HepG2 (cell line): ENCODE measurements around the gene TPPP3. TPM values are rescaled to one million over a fixed set of nuclear protein-coding genes. Genes with fewer than 3 reads are reported as not detected.

Source experiments
- ATAC-seq: fragments of 200-7000 bp; cut with Tn5 transposase; 3 replicates; pipeline ENCODE4 v1.9.1; 2020; ENCODE audit warnings: mild to moderate bottlenecking, moderate library complexity
- BruUV-seq: library from RNA; stranded (reverse); fragments of 400-500 nt; replicated peaks from 2 replicates; lab custom pipeline; 2021; lab: Mats Ljungman, UMichigan
- CTCF ChIA-PET: fragments of 300-600 bp; formaldehyde crosslinking; extraction: SDS; loops from one replicate; lab custom pipeline; 2021; ENCODE audit warnings: low total read pairs, inconsistent platforms, low intra/inter-chr PET ratio; lab: Yijun Ruan, JAX
- POLR2A ChIA-PET: fragments of 350-600 bp; sonication (Branson Sonifier 250); formaldehyde crosslinking; loops from one replicate; lab custom pipeline; 2020; ENCODE audit warnings: antibody characterized with exemption, inconsistent platforms; lab: Yijun Ruan, JAX
- DNase-seq: peaks from one replicate; pipeline ENCODE4 v3.0.0-alpha.2; 2015; ENCODE audit warnings: low spot score
- FAIRE-seq: peaks from 3 replicates; lab custom pipeline; 2011; peaks lifted over from hg19 to GRCh38; lab: Jason Lieb, UNC
- H2AFZ ChIP-seq: one replicate; pipeline ENCODE4 v1.6.1; 2011; ENCODE audit warnings: low read length, inconsistent platforms
- H3K27ac ChIP-seq: fragments of 300-600 bp; 3 replicates; pipeline ENCODE4 v1.8.0; 2011; ENCODE audit warnings: mixed run types, mild to moderate bottlenecking, mixed read lengths, low read length, inconsistent platforms; ENCODE audit not compliant: insufficient read depth; ENCODE audit errors: extremely low read length
- H3K27me3 ChIP-seq, 2 experiments: fragments of 200-600 bp in 1 of 2; 2 replicates in 1 of 2; 3 replicates in 1 of 2; pipeline versions ENCODE4 v1.6.0 to v1.8.0; 2011; ENCODE audit warnings: low read length in 2 of 2, mild to moderate bottlenecking in 2 of 2, moderate library complexity in 2 of 2, inconsistent platforms in 1 of 2; ENCODE audit not compliant: insufficient read depth in 2 of 2, control insufficient read depth in 1 of 2
- H3K36me3 ChIP-seq, 2 experiments: fragments of 200-600 bp in 1 of 2; replicated peaks in 1 of 2; 2 replicates in 1 of 2; 3 replicates in 1 of 2; pipeline versions ENCODE4 v1.5.1 to v1.8.0; 2011; ENCODE audit warnings: low read length in 2 of 2, inconsistent platforms in 1 of 2; ENCODE audit not compliant: insufficient read depth in 2 of 2, control insufficient read depth in 1 of 2
- H3K4me1 ChIP-seq: 2 replicates; pipeline ENCODE4 v1.5.1; 2012; ENCODE audit warnings: low read length, inconsistent platforms; ENCODE audit not compliant: insufficient read depth
- H3K4me2 ChIP-seq: 2 replicates; pipeline ENCODE4 v1.6.0; 2011; ENCODE audit warnings: low read depth, low read length, inconsistent platforms
- H3K4me3 ChIP-seq, 3 experiments: fragments of 200-600 bp in 1 of 3; sonication (generic), shearing (Covaris generic) in 1 of 3; replicated peaks in 1 of 3; 2 replicates each; pipeline ENCODE4 v1.5.1; 2011 to 2016; ENCODE audit warnings: low read length in 3 of 3, inconsistent platforms in 2 of 3, low read depth in 2 of 3, mild to moderate bottlenecking in 2 of 3, control low read depth in 1 of 3, mixed read lengths in 1 of 3; ENCODE audit not compliant: insufficient read depth in 1 of 3
- H3K79me2 ChIP-seq: one replicate; pipeline ENCODE4 v1.6.1; 2011; ENCODE audit warnings: low read length, inconsistent platforms; ENCODE audit not compliant: insufficient read depth
- H3K9ac ChIP-seq: 2 replicates; pipeline ENCODE4 v1.6.0; 2011; ENCODE audit warnings: mild to moderate bottlenecking, low read depth, low read length, inconsistent platforms; ENCODE audit not compliant: insufficient read depth
- H3K9me3 ChIP-seq: 2 replicates; pipeline ENCODE4 v1.5.1; 2012; ENCODE audit warnings: mild to moderate bottlenecking, low read length
- H4K20me1 ChIP-seq: 2 replicates; pipeline ENCODE4 v1.6.0; 2011; ENCODE audit warnings: inconsistent platforms, mild to moderate bottlenecking, low read length, moderate library complexity; ENCODE audit not compliant: insufficient read depth
- BRCA1 ChIP-seq: sonication (generic); formaldehyde crosslinking; IDR thresholded peaks from 2 replicates; pipeline ENCODE4 v1.4.0; 2020; ENCODE audit warnings: missing genetic modification reagents
- FOSL1 ChIP-seq: sonication (generic); formaldehyde crosslinking; IDR thresholded peaks from 2 replicates; pipeline ENCODE4 v1.9.0; 2021; ENCODE audit warnings: missing genetic modification reagents, borderline replicate concordance
- GMEB1 ChIP-seq: sonication (generic); formaldehyde crosslinking; IDR thresholded peaks from 2 replicates; pipeline ENCODE4 v1.5.1; 2020; ENCODE audit warnings: missing genetic modification reagents, mild to moderate bottlenecking, borderline replicate concordance
- TEF ChIP-seq: sonication (generic); formaldehyde crosslinking; IDR thresholded peaks from 2 replicates; pipeline ENCODE4 v1.5.0; 2020; ENCODE audit warnings: missing genetic modification reagents
- THAP8 ChIP-seq: sonication (generic); formaldehyde crosslinking; IDR thresholded peaks from 2 replicates; pipeline ENCODE4 v1.5.1; 2020; ENCODE audit warnings: missing genetic modification reagents, mild to moderate bottlenecking, borderline replicate concordance
- THRA ChIP-seq: sonication (generic); formaldehyde crosslinking; IDR thresholded peaks from 2 replicates; pipeline ENCODE4 v1.4.0; 2020; ENCODE audit warnings: missing genetic modification reagents, borderline replicate concordance
- ZBTB37 ChIP-seq: sonication (generic); formaldehyde crosslinking; IDR thresholded peaks from 2 replicates; pipeline ENCODE4 v1.4.0; 2020; ENCODE audit warnings: mild to moderate bottlenecking, missing genetic modification reagents
- ZNF24 ChIP-seq: fragments of 450-650 bp; IDR thresholded peaks from 2 replicates; pipeline ENCODE4 v1.6.1; 2017; ENCODE audit warnings: antibody characterized with exemption, mild to moderate bottlenecking
- ZNF317 ChIP-seq: sonication (generic); formaldehyde crosslinking; IDR thresholded peaks from 2 replicates; pipeline ENCODE4 v1.5.0; 2020; ENCODE audit warnings: mild to moderate bottlenecking, missing genetic modification reagents
- ZNF660 ChIP-seq: sonication (generic); formaldehyde crosslinking; IDR thresholded peaks from 2 replicates; pipeline ENCODE4 v1.5.1; 2020; ENCODE audit warnings: mild to moderate bottlenecking, low read depth, missing genetic modification reagents, borderline replicate concordance
- WGBS: methylation state at CpG from one replicate; pipeline ENCODE4 v1.1.6; 2017; ENCODE audit warnings: low lambda C conversion rate; 5-methylcytosine and 5-hydroxymethylcytosine counted together
- in situ Hi-C: cut with HindIII; loops from 2 replicates; pipeline ENCODE4 v1.10.0; 2017; ENCODE audit warnings: low pct_unique_long_range_greater_than_20kb; ENCODE audit not compliant: extremely low pct_ligation_motif_present
- intact Hi-C: fragments of 100-400 bp; cut with micrococcal nuclease; formaldehyde crosslinking; loops from one replicate; pipeline ENCODE4 v1.10.0; 2022; ENCODE audit not compliant: unreplicated experiment
- polyA plus RNA-seq, 8 experiments: library from polyadenylated mRNA; depleted of rRNA in 3 of 8; stranded (reverse) in 7 of 8; unstranded in 1 of 8; fragments of >200 nt; fragmentation: Illumina TruSeq in 4 of 8; extraction: Trizol in 4 of 8; gene quantifications; 2 replicates each; pipeline versions ENCODE4 v1.2.1 to v1.2.3, GENCODE V29; 2011 to 2016; ENCODE audit warnings: low read depth in 4 of 8, missing spikeins in 1 of 8, mixed read lengths in 1 of 8; ENCODE audit not compliant: insufficient read depth in 1 of 8
- total RNA-seq, 5 experiments: library from RNA; depleted of rRNA; stranded (reverse); fragments of >200 nt; fragmentation: Illumina TruSeq; extraction: Trizol; gene quantifications; 2 replicates each; pipeline ENCODE4 v1.2.3, GENCODE V29; 2016; ENCODE audit warnings: low read depth in 1 of 5

Gene TPPP3
- total and polyA plus RNA-seq, 2 of the 13 experiments (the other 11 are each of a cell fraction or from before 2014, with no cell fraction given), result 0.16 to 0.44 TPM

- H3K4me3 ChIP-seq, result no peak overlapping the region
- WGBS, result 78% methylated on average over 12 of the region's 12 CpGs
- TF ChIP-seq FOSL1 (no peak), ZNF660 (CRISPR knock-in tag) (no peak), BRCA1 (CRISPR knock-in tag) (no peak), TEF (no peak)
- TF ChIP-seq, all 625 proteins: peak for 0
- Histone ChIP-seq H3K4me1 (peaks cover 20% of the 10 kb centered on the region), H4K20me1 (no peaks in the 10 kb centered on the region), H3K4me2 (no peak overlapping the region), H3K9ac (no peak overlapping the region), H3K9me3 (no peaks in the 10 kb centered on the region), H3K27ac (no peak overlapping the region), H3K27me3 (peaks cover 0 to 14% of the 10 kb centered on the region in 2 experiments; a peak in 3 of 5 replicates), H3K79me2 (no peaks in the 10 kb centered on the region), H2AFZ (no peak overlapping the region), H3K36me3 (no peaks in the 10 kb centered on the region)
- ChIA-PET CTCF (interaction anchor here (1.3 kb wide), 1 partner anchor 77 kb away, joined by 3 read pairs; the partner anchor contains the start of genes KCTD19 and LRRC36), POLR2A (no interaction called here)
- ATAC-seq, result no peak
- FAIRE-seq, result no peak
- in situ Hi-C loops, result no loop called here
- intact Hi-C loops, result no loop called here
- no peak for DNase-seq
- no TSS peak for BruUV-seq
Measured at GRCh38 chr16:67403976-67404555, 10.8 kb upstream of the TPPP3 start.

- no peak for TF ChIP-seq GMEB1 (CRISPR knock-in tag)
- no peak for TF ChIP-seq THRA
- TF ChIP-seq ZNF317, result no peak
- TF ChIP-seq ZNF24, result no peak
- no peak for TF ChIP-seq THAP8 (CRISPR knock-in tag)
- no peak for TF ChIP-seq ZBTB37 (CRISPR knock-in tag)
- POLR2A ChIA-PET, result no interaction called here
- FAIRE-seq (no peak), ATAC-seq (no peak), DNase-seq (no peak)
- Histone ChIP-seq H2AFZ (no peak overlapping the region), H3K27ac (no peak overlapping the region), H3K4me1 (peaks cover 29% of the 10 kb centered on the region), H3K9me3 (no peaks in the 10 kb centered on the region), H4K20me1 (no peaks in the 10 kb centered on the region), H3K27me3 (no peaks in the 10 kb centered on the region; a peak in 1 of 5 replicates), H3K36me3 (no peaks in the 10 kb centered on the region), H3K4me2 (no peak overlapping the region), H3K4me3 (no peak overlapping the region), H3K9ac (no peak overlapping the region), H3K79me2 (no peaks in the 10 kb centered on the region)
- in situ Hi-C loops (no loop called here), intact Hi-C loops (no loop called here)
- WGBS, result 65% methylated on average over 6 of the region's 14 CpGs
- BruUV-seq, result no TSS peak
- CTCF ChIA-PET, result no interaction called here
Measured at GRCh38 chr16:67400901-67401300, 7.6 kb upstream of the TPPP3 start.
